GM23248 (cell line): ENCODE data around the gene CACNA1I. TPM values are rescaled to one million over a fixed set of nuclear protein-coding genes. Genes with fewer than 3 reads are reported as not detected.
A peak's percentile ranks its signal among the peaks of the same experiment; 100 is the strongest.

Experiments
- DNase-seq: peaks from one replicate; pipeline ENCODE4 v3.0.0-alpha.2; 2015
- H2AFZ ChIP-seq: fragments of 200-600 bp; sonication (generic); 2 replicates; pipeline ENCODE4 v1.6.1; 2016; ENCODE audit warnings: antibody characterized with exemption
- H3F3A ChIP-seq: fragments of 200-600 bp; sonication (generic); 2 replicates; pipeline ENCODE4 v1.6.1; 2016; ENCODE audit warnings: mild to moderate bottlenecking, antibody characterized with exemption, mixed run types; ENCODE audit not compliant: insufficient read depth
- H3K27ac ChIP-seq: fragments of 200-600 bp; sonication (generic); 2 replicates; pipeline ENCODE4 v1.5.1; 2016; ENCODE audit warnings: mild to moderate bottlenecking
- H3K27me3 ChIP-seq: fragments of 200-600 bp; sonication (generic); replicated peaks from 2 replicates; pipeline ENCODE4 v1.6.1; 2016; ENCODE audit warnings: mild to moderate bottlenecking; ENCODE audit not compliant: insufficient read depth
- H3K36me3 ChIP-seq: fragments of 200-600 bp; sonication (generic); 2 replicates; pipeline ENCODE4 v1.6.1; 2016; ENCODE audit warnings: low read depth, mild to moderate bottlenecking
- H3K4me1 ChIP-seq: fragments of 200-600 bp; sonication (generic); 2 replicates; pipeline ENCODE4 v1.6.1; 2016; ENCODE audit warnings: mild to moderate bottlenecking; ENCODE audit not compliant: insufficient read depth
- H3K4me2 ChIP-seq: fragments of 200-600 bp; sonication (generic); one replicate; pipeline ENCODE4 v1.6.1; 2016; ENCODE audit warnings: mild to moderate bottlenecking; ENCODE audit not compliant: unreplicated experiment
- H3K4me3 ChIP-seq: fragments of 200-600 bp; sonication (generic); 2 replicates; pipeline ENCODE4 v1.5.1; 2016; ENCODE audit warnings: mild to moderate bottlenecking
- H3K79me2 ChIP-seq: fragments of 200-600 bp; sonication (generic); 2 replicates; pipeline ENCODE4 v1.6.1; 2016; ENCODE audit warnings: mild to moderate bottlenecking; ENCODE audit not compliant: insufficient read depth
- H3K9ac ChIP-seq: fragments of 200-600 bp; sonication (generic); 2 replicates; pipeline ENCODE4 v1.6.1; 2016; ENCODE audit warnings: mild to moderate bottlenecking
- H3K9me2 ChIP-seq: fragments of 200-600 bp; sonication (generic); 2 replicates; pipeline ENCODE4 v1.6.1; 2016; ENCODE audit warnings: mixed run types, mild to moderate bottlenecking, moderate library complexity; ENCODE audit not compliant: insufficient read depth
- H3K9me3 ChIP-seq: fragments of 200-600 bp; sonication (generic); one replicate; pipeline ENCODE4 v1.6.1; 2017; ENCODE audit warnings: low read depth
- H4K20me1 ChIP-seq: fragments of 200-600 bp; sonication (generic); 2 replicates; pipeline ENCODE4 v1.6.0; 2016; ENCODE audit not compliant: insufficient read depth
- EZH2 ChIP-seq: fragments of 200-600 bp; sonication (generic); IDR thresholded peaks from 2 replicates; pipeline ENCODE4 v1.6.1; 2018; ENCODE audit warnings: antibody characterized with exemption, mild to moderate bottlenecking; ENCODE audit not compliant: insufficient read depth, poor library complexity, severe bottlenecking
- EZH2phosphoT487 ChIP-seq: fragments of 200-600 bp; sonication (generic); IDR thresholded peaks from 2 replicates; pipeline ENCODE4 v1.6.1; 2018; ENCODE audit warnings: antibody characterized with exemption, moderate library complexity, mild to moderate bottlenecking, low read depth; ENCODE audit not compliant: insufficient read depth
- WGBS, 2 experiments: methylation state at CpG; one replicate each; pipeline ENCODE4 v1.1.6; 2015 to 2017; ENCODE audit warnings: low lambda C conversion rate in 2 of 2, low coverage in 1 of 2; ENCODE audit errors: missing lambda C conversion rate in 2 of 2; 5-methylcytosine and 5-hydroxymethylcytosine counted together
- in situ Hi-C: fragments of 300-500 bp; cut with MboI; formaldehyde crosslinking; loops from 2 replicates; pipeline ENCODE4 v1.15.0; 2020
- polyA plus RNA-seq: library from polyadenylated mRNA; unstranded; fragments of >200 nt; fragmentation: Nextera tagmentation; extraction: Ambion mirVana; gene quantifications from 2 replicates; pipeline ENCODE4 v1.2.1, GENCODE V29; 2016
- total RNA-seq: library from RNA; depleted of rRNA; stranded (reverse); fragments of >200 nt; shearing (Covaris generic); gene quantifications from 2 replicates; pipeline ENCODE4 v1.2.3, GENCODE V29; 2014; rRNA removed

Gene CACNA1I
- total and polyA plus RNA-seq, 2 experiments from 2014 or later: not detected

DNA sequence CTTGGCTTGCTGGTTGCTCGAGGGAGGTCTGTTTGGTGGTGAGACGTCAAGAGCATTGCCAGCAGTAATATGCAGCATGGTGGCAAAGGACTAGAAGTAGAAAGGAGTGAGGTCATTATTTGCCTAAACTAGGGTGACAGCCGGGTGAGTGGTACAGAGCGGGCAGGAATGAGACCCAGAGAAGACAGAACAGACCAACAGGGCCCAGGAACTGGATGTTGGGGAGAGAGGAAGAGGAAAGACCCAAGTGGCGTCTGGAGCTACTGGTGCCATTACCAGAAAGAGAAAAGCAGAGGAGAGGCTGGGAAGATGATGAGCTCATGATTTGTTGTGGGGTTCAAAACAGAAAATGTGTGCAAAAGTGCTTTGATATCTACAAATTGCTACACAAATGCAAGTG is 164.3 kb downstream of the CACNA1I start:
- H3K27ac ChIP-seq: no peak overlapping the region
- no peak overlapping the region for H3K9ac ChIP-seq
- no peak overlapping the region for H2AFZ ChIP-seq
- no peak overlapping the region for H3K4me3 ChIP-seq
- H3K27me3 ChIP-seq: peaks cover 35% of the 10 kb centered on the region
- H3K4me1 ChIP-seq: no peaks in the 10 kb centered on the region
- H3K79me2 ChIP-seq: no peaks in the 10 kb centered on the region
- WGBS, 2 experiments: 30 to 37% methylated on average over 5 of the region's 5 CpGs
- DNase-seq: no peak
- H3K4me2 ChIP-seq: no peak overlapping the region
- H3K36me3 ChIP-seq: no peaks in the 10 kb centered on the region
- no peaks in the 10 kb centered on the region for H3F3A ChIP-seq
- no peaks in the 10 kb centered on the region for H4K20me1 ChIP-seq
- no peaks in the 10 kb centered on the region for H3K9me3 ChIP-seq
- H3K9me2 ChIP-seq: no peaks in the 10 kb centered on the region
- TF ChIP-seq EZH2phosphoT487: no peak
- TF ChIP-seq EZH2: no peak
- in situ Hi-C loops: no loop called here

DNA sequence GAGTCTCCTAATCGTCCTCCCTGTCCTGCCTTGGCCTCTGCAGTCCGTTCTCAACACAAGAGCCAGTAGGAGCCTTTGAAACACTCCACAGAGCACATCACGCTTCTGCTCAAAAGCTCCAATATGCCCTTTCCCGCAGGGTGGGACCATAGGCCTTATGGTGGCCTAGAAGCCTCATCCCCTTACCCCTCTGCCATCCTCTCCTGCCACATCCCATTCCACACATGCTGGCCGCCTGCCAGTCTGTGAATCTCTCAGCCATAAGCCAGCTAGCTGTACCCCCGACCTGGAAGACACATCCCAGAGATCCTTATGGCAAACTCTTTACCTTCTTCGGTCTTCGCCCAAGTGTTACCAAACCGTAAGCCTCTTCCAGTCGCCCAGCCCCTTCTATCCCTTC is 165.2 kb downstream of the CACNA1I start:
- Histone ChIP-seq H3K4me3 (no peak overlapping the region), H3K27me3 (peaks cover 35% of the 10 kb centered on the region), H3K9me2 (no peaks in the 10 kb centered on the region), H3K36me3 (no peaks in the 10 kb centered on the region), H3K79me2 (no peaks in the 10 kb centered on the region), H3K4me1 (no peaks in the 10 kb centered on the region), H3K9me3 (no peaks in the 10 kb centered on the region), H3K27ac (no peak overlapping the region), H3F3A (no peaks in the 10 kb centered on the region), H3K4me2 (no peak overlapping the region), H3K9ac (no peak overlapping the region), H4K20me1 (no peaks in the 10 kb centered on the region), H2AFZ (no peak overlapping the region)
- 49 to 52% methylated on average over 10 of the region's 10 CpGs for WGBS, 2 experiments
- TF ChIP-seq EZH2phosphoT487 (no peak), EZH2 (no peak)
- DNase-seq: no peak
- in situ Hi-C loops: no loop called here

DNA sequence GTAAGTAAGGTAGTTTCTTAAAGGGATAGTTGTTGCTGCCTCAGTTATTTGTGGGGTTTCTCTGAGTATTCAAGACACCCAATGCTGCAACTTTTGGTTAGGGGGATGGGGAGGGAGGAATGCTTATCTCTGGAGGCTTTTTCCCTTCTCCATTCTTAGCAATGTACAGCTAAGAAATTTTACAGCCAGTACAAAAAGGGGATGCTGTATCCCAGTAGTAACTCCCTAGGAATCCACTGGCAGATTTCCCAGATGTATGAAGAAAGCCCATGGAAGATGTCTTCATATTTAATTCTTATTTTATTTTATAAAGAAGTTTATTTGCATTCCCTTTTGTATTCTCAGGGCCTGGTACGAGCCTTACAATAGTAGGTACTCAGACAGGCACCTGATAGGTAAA is 168.2 kb downstream of the CACNA1I start:
- WGBS, 2 experiments: 53 to 69% methylated on average over 1 of the region's 1 CpG
- Histone ChIP-seq H2AFZ (no peak overlapping the region), H3K4me2 (no peak overlapping the region), H3K4me3 (no peak overlapping the region), H3K27me3 (peaks cover 39% of the 10 kb centered on the region), H3K36me3 (no peaks in the 10 kb centered on the region), H3K9me3 (no peaks in the 10 kb centered on the region), H3F3A (no peaks in the 10 kb centered on the region), H3K9ac (no peak overlapping the region), H3K27ac (no peak overlapping the region), H4K20me1 (no peaks in the 10 kb centered on the region), H3K79me2 (no peaks in the 10 kb centered on the region), H3K9me2 (no peaks in the 10 kb centered on the region), H3K4me1 (no peaks in the 10 kb centered on the region)
- in situ Hi-C loops: no loop called here
- DNase-seq: peak; percentile 62
- TF ChIP-seq EZH2phosphoT487: no peak
- no peak for TF ChIP-seq EZH2

Other genes starting within 250 kb of the CACNA1I start
- gene SYNGR1, start 220.8 kb upstream of the CACNA1I start, total RNA-seq: 5.2 and 6.1 TPM in 2 replicates
- 20.3 and 23.2 TPM in 2 replicates for gene SYNGR1, start 220.8 kb upstream of the CACNA1I start, polyA plus RNA-seq
- gene TAB1, start 171.0 kb upstream of the CACNA1I start, total RNA-seq: 13.4 and 16.9 TPM in 2 replicates
- 12.1 and 13.9 TPM in 2 replicates for gene TAB1, start 171.0 kb upstream of the CACNA1I start, polyA plus RNA-seq
- not detected in 2 replicates for gene MGAT3, start 113.7 kb upstream of the CACNA1I start, total RNA-seq
- not detected in 2 replicates for gene MGAT3, start 113.7 kb upstream of the CACNA1I start, polyA plus RNA-seq
- gene MIEF1, start 68.5 kb upstream of the CACNA1I start, total RNA-seq: 26.2 and 27.1 TPM in 2 replicates
- gene MIEF1, start 68.5 kb upstream of the CACNA1I start, polyA plus RNA-seq: 20.2 and 20.6 TPM in 2 replicates
- 481 and 529 TPM in 2 replicates for gene ATF4, start 50.2 kb upstream of the CACNA1I start, total RNA-seq
- gene ATF4, start 50.2 kb upstream of the CACNA1I start, polyA plus RNA-seq: 282 and 293 TPM in 2 replicates
- 81.6 and 93.9 TPM in 2 replicates for gene RPS19BP1, start 38.0 kb upstream of the CACNA1I start, total RNA-seq
- gene RPS19BP1, start 38.0 kb upstream of the CACNA1I start, polyA plus RNA-seq: 114 and 119 TPM in 2 replicates